ENCODE data around the gene CCM2. TPM values are rescaled to one million over a fixed set of nuclear protein-coding genes. Genes with fewer than 3 reads are reported as not detected.

Gene CCM2
- total RNA-seq, 2 donors from 2014 or later, result 43.0 to 49.7 TPM

DNA sequence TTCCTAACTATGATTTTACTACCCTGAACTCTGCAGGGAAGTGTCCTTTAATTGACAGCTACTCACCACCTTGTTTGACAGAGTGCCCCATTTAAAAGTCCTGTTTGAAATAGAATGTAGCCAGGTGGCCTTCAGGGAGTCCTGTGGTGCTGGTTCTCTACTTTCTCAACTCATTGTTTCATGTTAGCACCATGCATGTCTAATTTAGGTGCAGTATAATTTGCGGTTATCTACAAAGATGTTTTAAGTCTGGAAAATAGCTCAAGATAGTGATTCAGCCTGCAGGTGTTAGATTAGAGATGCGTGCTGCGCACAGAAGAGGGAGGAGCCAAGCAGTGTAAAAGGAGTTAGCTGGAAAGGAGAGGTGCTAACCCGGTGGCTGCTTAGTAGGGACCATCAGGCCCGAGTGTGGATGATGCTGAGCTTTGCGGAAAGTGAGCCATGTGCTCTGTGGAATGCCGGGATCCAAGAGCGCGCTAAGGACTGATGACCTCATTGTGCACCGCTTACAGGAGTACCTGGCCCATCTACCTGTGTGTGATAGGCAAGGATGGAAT is 1.2 kb downstream of the CCM2 start:
- Histone ChIP-seq H3K36me3 (no peaks in the 10 kb centered on the region), H3K9me3 (no peaks in the 10 kb centered on the region), H3K27me3 (replicated peaks; ENCODE audit: insufficient read depth) (no peaks in the 10 kb centered on the region), H3K27ac (peak overlapping the region; percentile 44 to 84), H3K4me1 (ENCODE audit: control insufficient read depth in 1 of 2, low read depth in 2 of 2) (peaks cover 7 to 24% of the 10 kb centered on the region in 2 donors), H3K4me3 (peak overlapping the region; percentile 82)
- no peak for TF ChIP-seq CTCF (IDR thresholded peaks at IDR 0.05)
- DNase-seq (ENCODE audit: low spot score) (no peak), ATAC-seq (ENCODE audit: insufficient number of reproducible peaks, low FRiP score, low read depth) (no peak)

DNA sequence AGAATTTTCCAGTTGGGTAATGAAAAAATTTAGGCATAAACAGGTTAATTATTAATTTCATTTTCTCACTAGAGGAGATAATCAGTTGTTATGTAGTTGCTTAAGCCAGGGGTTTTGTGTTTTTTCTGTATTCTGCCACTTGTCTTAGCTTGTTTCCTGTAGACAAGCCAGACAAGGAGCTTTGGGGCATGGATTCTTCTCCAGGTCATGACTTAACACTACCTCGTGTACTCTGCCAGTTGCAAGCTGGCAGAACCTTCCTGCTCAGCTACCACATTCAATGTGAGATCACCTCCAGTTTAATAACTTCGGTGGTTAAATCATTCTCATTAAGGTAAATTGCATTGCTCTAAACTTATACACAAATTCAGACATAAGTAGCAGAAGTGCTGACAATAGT is 1.8 kb downstream of the CCM2 start:
- DNase-seq (ENCODE audit: low spot score), result no peak
- H3K27ac ChIP-seq, result no peak overlapping the region

GRCh38 chr7:45003789-45004188 is 3.8 kb downstream of the CCM2 start:
- DNase-seq (ENCODE audit: low spot score), result no peak
- TF ChIP-seq CTCF (IDR thresholded peaks at IDR 0.05), result no peak
- Histone ChIP-seq H3K4me3 (no peak overlapping the region), H3K27me3 (replicated peaks; ENCODE audit: insufficient read depth) (no peaks in the 10 kb centered on the region), H3K9me3 (no peaks in the 10 kb centered on the region), H3K27ac (no peak overlapping the region), H3K4me1 (ENCODE audit: control insufficient read depth in 1 of 2, low read depth in 2 of 2) (peaks cover 7 to 17% of the 10 kb centered on the region in 2 donors), H3K36me3 (no peaks in the 10 kb centered on the region)
- ATAC-seq (ENCODE audit: insufficient number of reproducible peaks, low FRiP score, low read depth), result no peak

More for the DNA sequence above, 1.8 kb downstream of the CCM2 start:
- TF ChIP-seq CTCF (IDR thresholded peaks at IDR 0.05), result no peak
- Histone ChIP-seq H3K9me3 (no peaks in the 10 kb centered on the region), H3K36me3 (no peaks in the 10 kb centered on the region), H3K4me1 (ENCODE audit: control insufficient read depth in 1 of 2, low read depth in 2 of 2) (peaks cover 7 to 24% of the 10 kb centered on the region in 2 donors), H3K27me3 (replicated peaks; ENCODE audit: insufficient read depth) (no peaks in the 10 kb centered on the region), H3K4me3 (peak overlapping the region; percentile 82)
- no peak for ATAC-seq (ENCODE audit: insufficient number of reproducible peaks, low FRiP score, low read depth)

- Histone ChIP-seq H3K9me3 (no peaks in the 10 kb centered on the region), H3K4me3 (no peak overlapping the region), H3K4me1 (ENCODE audit: control insufficient read depth in 1 of 2, low read depth in 2 of 2) (peaks cover 0 to 2% of the 10 kb centered on the region in 2 donors), H3K27me3 (replicated peaks; ENCODE audit: insufficient read depth) (no peaks in the 10 kb centered on the region), H3K36me3 (no peaks in the 10 kb centered on the region), H3K27ac (no peak overlapping the region)
- no peak for DNase-seq (ENCODE audit: low spot score)
- no peak for ATAC-seq (ENCODE audit: insufficient number of reproducible peaks, low FRiP score, low read depth)
- no peak for TF ChIP-seq CTCF (IDR thresholded peaks at IDR 0.05)
Measured at GRCh38 chr7:45007106-45007505, 7.1 kb downstream of the CCM2 start.

DNA sequence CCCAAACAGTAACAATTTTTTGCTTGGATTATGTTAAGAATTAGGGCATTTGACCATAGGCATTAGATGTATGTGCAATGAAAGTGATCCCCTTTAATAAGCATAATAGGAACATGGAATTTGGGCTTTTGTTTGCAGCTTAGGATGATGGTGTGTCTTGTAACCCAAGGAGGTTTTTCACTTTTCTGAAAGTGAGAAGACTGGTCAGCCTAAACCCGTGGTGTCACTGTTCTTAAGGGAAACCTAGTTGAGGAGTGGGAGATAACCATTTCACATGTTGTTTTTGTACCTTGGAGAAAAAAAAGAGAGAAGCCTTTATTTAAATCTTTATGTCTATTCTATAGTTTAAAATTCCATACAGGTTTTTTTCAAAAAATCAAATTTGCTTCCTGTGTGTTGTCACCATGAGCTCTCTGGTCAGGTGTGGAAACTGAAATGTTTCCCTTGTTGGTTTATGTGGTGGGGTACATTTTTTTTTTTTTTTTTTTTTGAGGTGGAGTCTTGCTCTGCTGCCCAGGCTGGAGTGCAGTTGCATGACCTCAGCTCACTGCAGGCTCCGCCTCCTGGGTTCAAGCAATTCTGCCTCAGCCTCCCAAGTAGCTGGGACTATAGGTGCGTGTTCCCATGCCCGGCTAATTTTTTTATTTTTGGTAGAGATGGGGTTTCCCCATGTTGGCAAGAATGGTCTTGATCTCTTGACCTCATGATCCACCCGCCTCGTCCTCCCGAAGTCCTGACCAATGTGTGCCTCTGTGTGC is 7.7 kb downstream of the CCM2 start:
- Histone ChIP-seq H3K9me3 (no peaks in the 10 kb centered on the region), H3K4me1 (ENCODE audit: control insufficient read depth in 1 of 2, low read depth in 2 of 2) (no peaks in the 10 kb centered on the region), H3K4me3 (no peak overlapping the region), H3K27me3 (replicated peaks; ENCODE audit: insufficient read depth) (no peaks in the 10 kb centered on the region), H3K27ac (no peak overlapping the region), H3K36me3 (no peaks in the 10 kb centered on the region)
- DNase-seq (ENCODE audit: low spot score) (no peak), ATAC-seq (ENCODE audit: insufficient number of reproducible peaks, low FRiP score, low read depth) (no peak)
- TF ChIP-seq CTCF (IDR thresholded peaks at IDR 0.05), result no peak

All from thoracic aorta (tissue), 2 donors.